ENCODE data around the gene TCF19. TPM values are rescaled to one million over a fixed set of nuclear protein-coding genes. Genes with fewer than 3 reads are reported as not detected.

TCF19 gene
- total and polyA plus RNA-seq, 2 experiments from 2014 or later = 18.3 to 28.4 TPM

- no peak overlapping the region for H3K27ac ChIP-seq
- H3K9ac ChIP-seq = no peak overlapping the region
- DNase-seq = no peak
- H3K79me2 ChIP-seq (ENCODE audit: insufficient read depth) = no peaks in the 10 kb centered on the region
- no peak overlapping the region for H3K4me3 ChIP-seq
- no peaks in the 10 kb centered on the region for H3K36me3 ChIP-seq (ENCODE audit: low read depth)
- H3K27me3 ChIP-seq (replicated peaks; ENCODE audit: insufficient read depth) = no peaks in the 10 kb centered on the region
- TF ChIP-seq EZH2phosphoT487 (IDR thresholded peaks at IDR 0.05; ENCODE audit: insufficient read depth, low read depth) (no peak), EZH2 (IDR thresholded peaks at IDR 0.05; ENCODE audit: insufficient read depth, poor library complexity, severe bottlenecking) (no peak)
- no peak overlapping the region for H2AFZ ChIP-seq
- H4K20me1 ChIP-seq (ENCODE audit: insufficient read depth) = no peaks in the 10 kb centered on the region
- H3K4me1 ChIP-seq (ENCODE audit: insufficient read depth) = no peaks in the 10 kb centered on the region
- in situ Hi-C loops (cut with MboI) = no loop called here
- no peaks in the 10 kb centered on the region for H3K9me3 ChIP-seq (ENCODE audit: low read depth)
- H3K4me2 ChIP-seq (ENCODE audit: unreplicated experiment) = no peak overlapping the region
- no peaks in the 10 kb centered on the region for H3K9me2 ChIP-seq (ENCODE audit: insufficient read depth)
- H3F3A ChIP-seq (ENCODE audit: insufficient read depth) = no peaks in the 10 kb centered on the region
- WGBS, 2 experiments (ENCODE audit: low coverage in 1 of 2, low lambda C conversion rate in 2 of 2, missing lambda C conversion rate in 2 of 2) = 45 to 54% methylated on average over 6 of the region's 6 CpGs
Observed at GRCh38 chr6:31210123-31210522, 51.7 kb downstream of the TCF19 start.

- Histone ChIP-seq H3K9ac (no peak overlapping the region), H3K79me2 (ENCODE audit: insufficient read depth) (no peaks in the 10 kb centered on the region), H3K9me2 (ENCODE audit: insufficient read depth) (no peaks in the 10 kb centered on the region), H3K4me2 (ENCODE audit: unreplicated experiment) (no peak overlapping the region), H3K9me3 (ENCODE audit: low read depth) (no peaks in the 10 kb centered on the region), H3K4me3 (no peak overlapping the region), H3K27ac (no peak overlapping the region), H3K27me3 (replicated peaks; ENCODE audit: insufficient read depth) (no peaks in the 10 kb centered on the region), H3K4me1 (ENCODE audit: insufficient read depth) (no peaks in the 10 kb centered on the region), H4K20me1 (ENCODE audit: insufficient read depth) (no peaks in the 10 kb centered on the region), H3K36me3 (ENCODE audit: low read depth) (no peaks in the 10 kb centered on the region), H2AFZ (no peak overlapping the region), H3F3A (ENCODE audit: insufficient read depth) (no peaks in the 10 kb centered on the region)
- WGBS, 2 experiments (ENCODE audit: low coverage in 1 of 2, low lambda C conversion rate in 2 of 2, missing lambda C conversion rate in 2 of 2) = 89 to 90% methylated on average over 5 of the region's 5 CpGs
- no peak for DNase-seq
- no peak for TF ChIP-seq EZH2 (IDR thresholded peaks at IDR 0.05; ENCODE audit: insufficient read depth, poor library complexity, severe bottlenecking)
- TF ChIP-seq EZH2phosphoT487 (IDR thresholded peaks at IDR 0.05; ENCODE audit: insufficient read depth, low read depth) = no peak
- in situ Hi-C loops (cut with MboI) = no loop called here
Observed at GRCh38 chr6:31210741-31211532, 52.5 kb downstream of the TCF19 start.

Small RNAs within 50 kb of the gene (small RNA-seq; reads per million reads assigned to genes)
- not detected for gene POLR2LP1 (ENCODE audit: low read depth, low replicate concordance)

Other genes with a start within 250 kb of the TCF19 start
- 11.9 and 20.8 TPM in 2 replicates for gene VARS2, start 244.4 kb upstream of the TCF19 start, total RNA-seq (2014; rRNA removed; shearing (Covaris generic))
- gene VARS2, start 244.4 kb upstream of the TCF19 start, polyA plus RNA-seq (2016; fragmentation: Nextera tagmentation; extraction: Ambion mirVana) = 8.5 and 9.9 TPM in 2 replicates
- not detected in 2 replicates for gene SFTA2, start 226.4 kb upstream of the TCF19 start, total RNA-seq (2014; rRNA removed; shearing (Covaris generic))
- not detected in 2 replicates for gene SFTA2, start 226.4 kb upstream of the TCF19 start, polyA plus RNA-seq (2016; fragmentation: Nextera tagmentation; extraction: Ambion mirVana)
- not detected in 2 replicates for gene MUCL3, start 217.6 kb upstream of the TCF19 start, total RNA-seq (2014; rRNA removed; shearing (Covaris generic))
- not detected in 2 replicates for gene MUCL3, start 217.6 kb upstream of the TCF19 start, polyA plus RNA-seq (2016; fragmentation: Nextera tagmentation; extraction: Ambion mirVana)
- not detected in 2 replicates for gene MUC21, start 174.9 kb upstream of the TCF19 start, total RNA-seq (2014; rRNA removed; shearing (Covaris generic))
- gene MUC21, start 174.9 kb upstream of the TCF19 start, polyA plus RNA-seq (2016; fragmentation: Nextera tagmentation; extraction: Ambion mirVana) = not detected in 2 replicates
- not detected in 2 replicates for gene MUC22, start 148.1 kb upstream of the TCF19 start, total RNA-seq (2014; rRNA removed; shearing (Covaris generic))
- gene MUC22, start 148.1 kb upstream of the TCF19 start, polyA plus RNA-seq (2016; fragmentation: Nextera tagmentation; extraction: Ambion mirVana) = not detected in 2 replicates
- not detected in 2 replicates for gene C6orf15, start 46.0 kb upstream of the TCF19 start, total RNA-seq (2014; rRNA removed; shearing (Covaris generic))
- not detected in 2 replicates for gene C6orf15, start 46.0 kb upstream of the TCF19 start, polyA plus RNA-seq (2016; fragmentation: Nextera tagmentation; extraction: Ambion mirVana)
- gene PSORS1C1, start 43.8 kb upstream of the TCF19 start, total RNA-seq (2014; rRNA removed; shearing (Covaris generic)) = 0.22 and 0.25 TPM in 2 replicates
- gene PSORS1C1, start 43.8 kb upstream of the TCF19 start, polyA plus RNA-seq (2016; fragmentation: Nextera tagmentation; extraction: Ambion mirVana) = 2.0 and 2.6 TPM in 2 replicates
- gene CDSN, start 38.1 kb upstream of the TCF19 start, total RNA-seq (2014; rRNA removed; shearing (Covaris generic)) = not detected in 2 replicates
- not detected in 2 replicates for gene CDSN, start 38.1 kb upstream of the TCF19 start, polyA plus RNA-seq (2016; fragmentation: Nextera tagmentation; extraction: Ambion mirVana)
- gene PSORS1C2, start 19.5 kb upstream of the TCF19 start, total RNA-seq (2014; rRNA removed; shearing (Covaris generic)) = not detected in 2 replicates
- 0.16 TPM in 1 of 2 replicates, not detected in the other for gene PSORS1C2, start 19.5 kb upstream of the TCF19 start, polyA plus RNA-seq (2016; fragmentation: Nextera tagmentation; extraction: Ambion mirVana)
- gene CCHCR1, start 787 bp upstream of the TCF19 start, total RNA-seq (2014; rRNA removed; shearing (Covaris generic)) = 13.5 and 14.3 TPM in 2 replicates
- gene CCHCR1, start 787 bp upstream of the TCF19 start, polyA plus RNA-seq (2016; fragmentation: Nextera tagmentation; extraction: Ambion mirVana) = 10.8 and 13.2 TPM in 2 replicates
- 0.22 TPM in 1 of 2 replicates, not detected in the other for gene POU5F1, start 12.1 kb downstream of the TCF19 start, total RNA-seq (2014; rRNA removed; shearing (Covaris generic))
- gene POU5F1, start 12.1 kb downstream of the TCF19 start, polyA plus RNA-seq (2016; fragmentation: Nextera tagmentation; extraction: Ambion mirVana) = 0.61 and 0.88 TPM in 2 replicates
- 157 and 168 TPM in 2 replicates for gene HLA-C, start 113.5 kb downstream of the TCF19 start, total RNA-seq (2014; rRNA removed; shearing (Covaris generic))
- gene HLA-C, start 113.5 kb downstream of the TCF19 start, polyA plus RNA-seq (2016; fragmentation: Nextera tagmentation; extraction: Ambion mirVana) = 244 and 255 TPM in 2 replicates
- gene HLA-B, start 198.6 kb downstream of the TCF19 start, total RNA-seq (2014; rRNA removed; shearing (Covaris generic)) = 65.6 and 87.9 TPM in 2 replicates
- 186 and 192 TPM in 2 replicates for gene HLA-B, start 198.6 kb downstream of the TCF19 start, polyA plus RNA-seq (2016; fragmentation: Nextera tagmentation; extraction: Ambion mirVana)
- gene MICA, start 245.0 kb downstream of the TCF19 start, total RNA-seq (2014; rRNA removed; shearing (Covaris generic)) = 24.0 and 42.6 TPM in 2 replicates
- 36.9 and 38.0 TPM in 2 replicates for gene MICA, start 245.0 kb downstream of the TCF19 start, polyA plus RNA-seq (2016; fragmentation: Nextera tagmentation; extraction: Ambion mirVana)